Measurements from ENCODE around the gene CCM2L.

The CCM2L gene

GRCh38 chr20:32078322-32078721, 68.1 kb downstream of the CCM2L start:
- Histone ChIP-seq H3K27me3 (ENCODE audit: insufficient read depth, low read length) (no peaks in the 10 kb centered on the region), H4K12ac (ENCODE audit: low read depth, low read length) (no peak overlapping the region), H3K23ac (ENCODE audit: low read length) (no peak overlapping the region), H2AFZ (ENCODE audit: insufficient read depth, low read length, poor library complexity) (no peak overlapping the region), H3K4me1 (ENCODE audit: control insufficient read depth in 1 of 2, insufficient read depth in 2 of 2, low read length in 2 of 2) (no peaks in the 10 kb centered on the region), H3K79me1 (ENCODE audit: low read length) (no peaks in the 10 kb centered on the region), H3K4ac (ENCODE audit: low read depth, low read length) (no peak overlapping the region), H4K91ac (ENCODE audit: low read depth, low read length) (no peak overlapping the region), H3K9me3 (ENCODE audit: insufficient read depth, low read depth, low read length) (peaks cover 1% of the 10 kb centered on the region), H3K18ac (ENCODE audit: low read length) (no peak overlapping the region), H2BK120ac (ENCODE audit: insufficient read depth, low read length, poor library complexity) (no peak overlapping the region), H3K4me2 (ENCODE audit: low read length) (no peak overlapping the region), H3K36me3 (ENCODE audit: control insufficient read depth in 1 of 2, insufficient read depth in 2 of 2, low read length in 2 of 2) (no peaks in the 10 kb centered on the region), H4K8ac (ENCODE audit: low read depth, low read length) (no peak overlapping the region), H3K27ac (ENCODE audit: low read depth, low read length) (no peak overlapping the region), H3K9ac (ENCODE audit: low read length) (no peak overlapping the region), H3K79me2 (ENCODE audit: control insufficient read depth, insufficient read depth, low read length, poor library complexity) (no peaks in the 10 kb centered on the region), H2AK5ac (ENCODE audit: low read length) (no peak overlapping the region), H2BK12ac (ENCODE audit: low read length) (no peak overlapping the region), H2BK5ac (ENCODE audit: low read depth, low read length, poor library complexity) (no peak overlapping the region), H3K4me3 (ENCODE audit: low read depth, low read length) (no peak overlapping the region), H3K14ac (ENCODE audit: low read length) (no peak overlapping the region)
- DNase-seq: no peak
- WGBS (ENCODE audit: extremely low coverage, insufficient coverage, insufficient read length): no CpG with 5 or more reads among the region's 5 CpGs

GRCh38 chr20:32078791-32079190, 68.6 kb downstream of the CCM2L start:
- H3K23ac ChIP-seq (ENCODE audit: low read length): no peak overlapping the region
- H3K79me1 ChIP-seq (ENCODE audit: low read length): no peaks in the 10 kb centered on the region
- H3K36me3 ChIP-seq (ENCODE audit: control insufficient read depth in 1 of 2, insufficient read depth in 2 of 2, low read length in 2 of 2): no peaks in the 10 kb centered on the region
- H3K14ac ChIP-seq (ENCODE audit: low read length): no peak overlapping the region
- H3K4ac ChIP-seq (ENCODE audit: low read depth, low read length): no peak overlapping the region
- H3K79me2 ChIP-seq (ENCODE audit: control insufficient read depth, insufficient read depth, low read length, poor library complexity): no peaks in the 10 kb centered on the region
- no peaks in the 10 kb centered on the region for H3K27me3 ChIP-seq (ENCODE audit: insufficient read depth, low read length)
- H3K4me2 ChIP-seq (ENCODE audit: low read length): no peak overlapping the region
- no peak overlapping the region for H3K9ac ChIP-seq (ENCODE audit: low read length)
- no peak overlapping the region for H4K12ac ChIP-seq (ENCODE audit: low read depth, low read length)
- H2AFZ ChIP-seq (ENCODE audit: insufficient read depth, low read length, poor library complexity): no peak overlapping the region
- H3K9me3 ChIP-seq (ENCODE audit: insufficient read depth, low read depth, low read length): peaks cover 1% of the 10 kb centered on the region
- DNase-seq: no peak
- H3K18ac ChIP-seq (ENCODE audit: low read length): no peak overlapping the region
- H3K27ac ChIP-seq (ENCODE audit: low read depth, low read length): no peak overlapping the region
- H2AK5ac ChIP-seq (ENCODE audit: low read length): no peak overlapping the region
- no peak overlapping the region for H2BK120ac ChIP-seq (ENCODE audit: insufficient read depth, low read length, poor library complexity)
- H2BK5ac ChIP-seq (ENCODE audit: low read depth, low read length, poor library complexity): no peak overlapping the region
- no peak overlapping the region for H4K8ac ChIP-seq (ENCODE audit: low read depth, low read length)
- no peak overlapping the region for H2BK12ac ChIP-seq (ENCODE audit: low read length)
- H4K91ac ChIP-seq (ENCODE audit: low read depth, low read length): no peak overlapping the region
- no peaks in the 10 kb centered on the region for H3K4me1 ChIP-seq (ENCODE audit: control insufficient read depth in 1 of 2, insufficient read depth in 2 of 2, low read length in 2 of 2)
- H3K4me3 ChIP-seq (ENCODE audit: low read depth, low read length): no peak overlapping the region

DNA sequence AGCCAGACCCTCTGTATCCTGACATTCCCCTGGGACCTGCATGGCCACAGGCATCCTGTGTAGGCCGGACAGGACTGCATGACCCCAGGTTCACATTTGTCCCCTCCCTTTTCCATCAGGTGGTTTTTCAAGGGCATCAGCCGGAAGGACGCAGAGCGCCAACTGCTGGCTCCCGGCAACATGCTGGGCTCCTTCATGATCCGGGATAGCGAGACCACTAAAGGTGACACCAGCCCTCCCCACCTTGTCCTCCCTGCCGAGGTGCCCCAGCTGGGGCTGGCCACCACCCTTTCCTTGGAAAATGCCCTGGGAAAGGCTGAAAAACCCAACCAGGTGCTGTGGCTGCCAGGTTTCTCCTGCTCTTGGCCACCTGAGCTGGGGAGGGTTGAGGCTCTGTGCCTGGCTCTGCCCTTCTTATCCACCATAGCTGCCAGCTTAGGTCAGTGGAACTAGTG, 69.4 kb downstream of the CCM2L start:
- Histone ChIP-seq H3K4me3 (ENCODE audit: low read depth, low read length) (no peak overlapping the region), H3K79me1 (ENCODE audit: low read length) (no peaks in the 10 kb centered on the region), H4K8ac (ENCODE audit: low read depth, low read length) (no peak overlapping the region), H3K4me1 (ENCODE audit: control insufficient read depth in 1 of 2, insufficient read depth in 2 of 2, low read length in 2 of 2) (no peaks in the 10 kb centered on the region), H3K27ac (ENCODE audit: low read depth, low read length) (no peak overlapping the region), H2BK5ac (ENCODE audit: low read depth, low read length, poor library complexity) (no peak overlapping the region), H2AFZ (ENCODE audit: insufficient read depth, low read length, poor library complexity) (no peak overlapping the region), H3K14ac (ENCODE audit: low read length) (no peak overlapping the region), H3K36me3 (ENCODE audit: control insufficient read depth in 1 of 2, insufficient read depth in 2 of 2, low read length in 2 of 2) (no peaks in the 10 kb centered on the region), H3K27me3 (ENCODE audit: insufficient read depth, low read length) (no peaks in the 10 kb centered on the region), H3K9ac (ENCODE audit: low read length) (no peak overlapping the region), H4K91ac (ENCODE audit: low read depth, low read length) (no peak overlapping the region), H4K12ac (ENCODE audit: low read depth, low read length) (no peak overlapping the region), H2BK12ac (ENCODE audit: low read length) (no peak overlapping the region), H2AK5ac (ENCODE audit: low read length) (no peak overlapping the region), H2BK120ac (ENCODE audit: insufficient read depth, low read length, poor library complexity) (no peak overlapping the region), H3K9me3 (ENCODE audit: insufficient read depth, low read depth, low read length) (peaks cover 1% of the 10 kb centered on the region), H3K4ac (ENCODE audit: low read depth, low read length) (no peak overlapping the region), H3K4me2 (ENCODE audit: low read length) (no peak overlapping the region), H3K18ac (ENCODE audit: low read length) (no peak overlapping the region), H3K79me2 (ENCODE audit: control insufficient read depth, insufficient read depth, low read length, poor library complexity) (no peaks in the 10 kb centered on the region), H3K23ac (ENCODE audit: low read length) (no peak overlapping the region)
- no peak for DNase-seq
- WGBS (ENCODE audit: extremely low coverage, insufficient coverage, insufficient read length): no CpG with 5 or more reads among the region's 8 CpGs

GRCh38 chr20:32080783-32081182, 70.5 kb downstream of the CCM2L start:
- Histone ChIP-seq H2AFZ (ENCODE audit: insufficient read depth, low read length, poor library complexity) (no peak overlapping the region), H4K12ac (ENCODE audit: low read depth, low read length) (no peak overlapping the region), H2BK5ac (ENCODE audit: low read depth, low read length, poor library complexity) (no peak overlapping the region), H3K4me1 (ENCODE audit: control insufficient read depth in 1 of 2, insufficient read depth in 2 of 2, low read length in 2 of 2) (no peaks in the 10 kb centered on the region), H3K9me3 (ENCODE audit: insufficient read depth, low read depth, low read length) (peaks cover 1% of the 10 kb centered on the region), H3K27me3 (ENCODE audit: insufficient read depth, low read length) (no peaks in the 10 kb centered on the region), H2BK12ac (ENCODE audit: low read length) (no peak overlapping the region), H2AK5ac (ENCODE audit: low read length) (no peak overlapping the region), H3K18ac (ENCODE audit: low read length) (no peak overlapping the region), H3K23ac (ENCODE audit: low read length) (no peak overlapping the region), H3K79me1 (ENCODE audit: low read length) (no peaks in the 10 kb centered on the region), H4K91ac (ENCODE audit: low read depth, low read length) (no peak overlapping the region), H3K4me2 (ENCODE audit: low read length) (no peak overlapping the region), H3K27ac (ENCODE audit: low read depth, low read length) (no peak overlapping the region), H4K8ac (ENCODE audit: low read depth, low read length) (no peak overlapping the region), H3K79me2 (ENCODE audit: control insufficient read depth, insufficient read depth, low read length, poor library complexity) (no peaks in the 10 kb centered on the region), H3K4me3 (ENCODE audit: low read depth, low read length) (no peak overlapping the region), H3K4ac (ENCODE audit: low read depth, low read length) (no peak overlapping the region), H2BK120ac (ENCODE audit: insufficient read depth, low read length, poor library complexity) (no peak overlapping the region), H3K14ac (ENCODE audit: low read length) (no peak overlapping the region), H3K36me3 (ENCODE audit: control insufficient read depth in 1 of 2, insufficient read depth in 2 of 2, low read length in 2 of 2) (no peaks in the 10 kb centered on the region), H3K9ac (ENCODE audit: low read length) (no peak overlapping the region)
- no peak for DNase-seq
- WGBS (ENCODE audit: extremely low coverage, insufficient coverage, insufficient read length): no CpG with 5 or more reads among the region's 3 CpGs
